GM10266 (cell line): ENCODE data around the gene LRRC30.

Experiments
- DNase-seq: peaks from one replicate; pipeline ENCODE4 v3.0.0; 2012; ENCODE audit errors: extremely low spot score
- TF ChIP-seq, protein P1 (sequence below): IDR thresholded peaks from 2 replicates; pipeline ENCODE4 v1.5.1; 2012; ENCODE audit warnings: mild to moderate bottlenecking, low read depth; ENCODE audit not compliant: control insufficient read depth, insufficient read depth; ENCODE audit errors: missing control alignments

The LRRC30 gene

DNA sequence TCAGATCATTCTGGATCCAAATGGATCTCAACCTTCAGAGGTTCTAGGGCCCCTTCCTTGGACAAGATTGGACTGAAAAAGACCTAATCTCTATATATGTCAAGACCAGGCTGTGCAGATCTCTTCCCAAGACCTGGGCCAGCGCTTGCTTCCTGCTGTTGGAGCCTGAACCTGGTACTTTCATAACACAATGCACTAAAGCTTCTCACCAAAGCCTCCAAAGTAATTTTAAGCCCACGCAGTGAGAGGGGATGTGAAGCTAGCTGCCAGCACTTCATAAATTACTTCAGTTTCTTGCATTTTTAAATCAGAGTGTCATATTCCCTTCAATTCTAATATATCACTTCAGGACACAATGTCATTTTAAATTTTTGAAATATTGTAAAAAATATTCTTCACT is 50.7 kb downstream of the LRRC30 start:
- DNase-seq: no peak

More for the DNA sequence above, 50.7 kb downstream of the LRRC30 start:
- TF ChIP-seq, protein P1, sequence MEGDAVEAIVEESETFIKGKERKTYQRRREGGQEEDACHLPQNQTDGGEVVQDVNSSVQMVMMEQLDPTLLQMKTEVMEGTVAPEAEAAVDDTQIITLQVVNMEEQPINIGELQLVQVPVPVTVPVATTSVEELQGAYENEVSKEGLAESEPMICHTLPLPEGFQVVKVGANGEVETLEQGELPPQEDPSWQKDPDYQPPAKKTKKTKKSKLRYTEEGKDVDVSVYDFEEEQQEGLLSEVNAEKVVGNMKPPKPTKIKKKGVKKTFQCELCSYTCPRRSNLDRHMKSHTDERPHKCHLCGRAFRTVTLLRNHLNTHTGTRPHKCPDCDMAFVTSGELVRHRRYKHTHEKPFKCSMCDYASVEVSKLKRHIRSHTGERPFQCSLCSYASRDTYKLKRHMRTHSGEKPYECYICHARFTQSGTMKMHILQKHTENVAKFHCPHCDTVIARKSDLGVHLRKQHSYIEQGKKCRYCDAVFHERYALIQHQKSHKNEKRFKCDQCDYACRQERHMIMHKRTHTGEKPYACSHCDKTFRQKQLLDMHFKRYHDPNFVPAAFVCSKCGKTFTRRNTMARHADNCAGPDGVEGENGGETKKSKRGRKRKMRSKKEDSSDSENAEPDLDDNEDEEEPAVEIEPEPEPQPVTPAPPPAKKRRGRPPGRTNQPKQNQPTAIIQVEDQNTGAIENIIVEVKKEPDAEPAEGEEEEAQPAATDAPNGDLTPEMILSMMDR: no peak
